ENCODE measurements around the gene NKD1.

- no peak for TF ChIP-seq CTCF (conservative IDR thresholded peaks at IDR 0.05; ENCODE audit: low read length)
- TF ChIP-seq EZH2phosphoT487 (IDR thresholded peaks at IDR 0.05; ENCODE audit: borderline replicate concordance): no peak
Observed at GRCh38 chr16:50610331-50611262, 62.4 kb downstream of the NKD1 start.

Measured in Loucy (cell line).